HG03196 (cell line): ENCODE results near the gene AURKAIP1.

Source experiments
- ATAC-seq: cut with Tn5 transposase; IDR thresholded peaks from one replicate; pipeline ENCODE4 v1.9.1; 2021; ENCODE audit not compliant: unreplicated experiment

The AURKAIP1 gene

GRCh38 chr1:1335283-1335682 lies 39.7 kb downstream of the AURKAIP1 start:
- ATAC-seq = no peak

GRCh38 chr1:1334835-1335234 lies 40.2 kb downstream of the AURKAIP1 start:
- ATAC-seq = no peak

DNA sequence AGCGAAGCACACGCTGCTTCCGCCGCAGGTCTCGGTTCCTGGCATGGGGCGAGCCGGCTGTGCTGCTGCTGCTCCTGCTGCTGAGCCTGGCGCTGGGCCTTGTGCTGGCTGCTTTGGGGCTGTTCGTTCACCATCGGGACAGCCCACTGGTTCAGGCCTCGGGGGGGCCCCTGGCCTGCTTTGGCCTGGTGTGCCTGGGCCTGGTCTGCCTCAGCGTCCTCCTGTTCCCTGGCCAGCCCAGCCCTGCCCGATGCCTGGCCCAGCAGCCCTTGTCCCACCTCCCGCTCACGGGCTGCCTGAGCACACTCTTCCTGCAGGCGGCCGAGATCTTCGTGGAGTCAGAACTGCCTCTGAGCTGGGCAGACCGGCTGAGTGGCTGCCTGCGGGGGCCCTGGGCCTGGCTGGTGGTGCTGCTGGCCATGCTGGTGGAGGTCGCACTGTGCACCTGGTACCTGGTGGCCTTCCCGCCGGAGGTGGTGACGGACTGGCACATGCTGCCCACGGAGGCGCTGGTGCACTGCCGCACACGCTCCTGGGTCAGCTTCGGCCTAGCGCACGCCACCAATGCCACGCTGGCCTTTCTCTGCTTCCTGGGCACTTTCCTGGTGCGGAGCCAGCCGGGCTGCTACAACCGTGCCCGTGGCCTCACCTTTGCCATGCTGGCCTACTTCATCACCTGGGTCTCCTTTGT lies 41.3 kb downstream of the AURKAIP1 start:
- no peak for ATAC-seq

DNA sequence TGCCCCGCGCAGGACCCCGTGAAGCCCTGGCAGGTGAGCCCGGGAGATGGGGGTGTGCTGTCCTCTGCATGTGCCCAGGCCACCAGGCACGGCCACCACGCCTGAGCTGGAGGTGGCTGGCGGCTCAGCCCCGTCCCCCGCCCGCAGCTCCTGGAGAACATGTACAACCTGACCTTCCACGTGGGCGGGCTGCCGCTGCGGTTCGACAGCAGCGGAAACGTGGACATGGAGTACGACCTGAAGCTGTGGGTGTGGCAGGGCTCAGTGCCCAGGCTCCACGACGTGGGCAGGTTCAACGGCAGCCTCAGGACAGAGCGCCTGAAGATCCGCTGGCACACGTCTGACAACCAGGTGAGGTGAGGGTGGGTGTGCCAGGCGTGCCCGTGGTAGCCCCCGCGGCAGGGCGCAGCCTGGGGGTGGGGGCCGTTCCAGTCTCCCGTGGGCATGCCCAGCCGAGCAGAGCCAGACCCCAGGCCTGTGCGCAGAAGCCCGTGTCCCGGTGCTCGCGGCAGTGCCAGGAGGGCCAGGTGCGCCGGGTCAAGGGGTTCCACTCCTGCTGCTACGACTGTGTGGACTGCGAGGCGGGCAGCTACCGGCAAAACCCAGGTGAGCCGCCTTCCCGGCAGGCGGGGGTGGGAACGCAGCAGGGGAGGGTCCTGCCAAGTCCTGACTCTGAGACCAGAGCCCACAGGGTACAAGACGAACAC lies 42.1 kb downstream of the AURKAIP1 start:
- no peak for ATAC-seq

GRCh38 chr1:1332031-1332755 lies 42.8 kb downstream of the AURKAIP1 start:
- no peak for ATAC-seq

DNA sequence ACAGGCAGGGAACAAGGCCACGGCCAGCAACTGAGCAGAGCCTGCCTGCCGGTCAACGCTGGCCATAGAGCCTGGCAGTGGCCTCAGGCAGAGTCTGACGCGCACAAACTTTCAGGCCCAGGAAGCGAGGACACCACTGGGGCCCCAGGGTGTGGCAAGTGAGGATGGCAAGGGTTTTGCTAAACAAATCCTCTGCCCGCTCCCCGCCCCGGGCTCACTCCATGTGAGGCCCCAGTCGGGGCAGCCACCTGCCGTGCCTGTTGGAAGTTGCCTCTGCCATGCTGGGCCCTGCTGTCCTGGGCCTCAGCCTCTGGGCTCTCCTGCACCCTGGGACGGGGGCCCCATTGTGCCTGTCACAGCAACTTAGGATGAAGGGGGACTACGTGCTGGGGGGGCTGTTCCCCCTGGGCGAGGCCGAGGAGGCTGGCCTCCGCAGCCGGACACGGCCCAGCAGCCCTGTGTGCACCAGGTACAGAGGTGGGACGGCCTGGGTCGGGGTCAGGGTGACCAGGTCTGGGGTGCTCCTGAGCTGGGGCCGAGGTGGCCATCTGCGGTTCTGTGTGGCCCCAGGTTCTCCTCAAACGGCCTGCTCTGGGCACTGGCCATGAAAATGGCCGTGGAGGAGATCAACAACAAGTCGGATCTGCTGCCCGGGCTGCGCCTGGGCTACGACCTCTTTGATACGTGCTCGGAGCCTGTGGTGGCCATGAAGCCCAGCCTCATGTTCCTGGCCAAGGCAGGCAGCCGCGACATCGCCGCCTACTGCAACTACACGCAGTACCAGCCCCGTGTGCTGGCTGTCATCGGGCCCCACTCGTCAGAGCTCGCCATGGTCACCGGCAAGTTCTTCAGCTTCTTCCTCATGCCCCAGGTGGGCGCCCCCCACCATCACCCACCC lies 43.7 kb downstream of the AURKAIP1 start, which contains the start of gene TAS1R3:
TSS of gene TAS1R3 (plus strand) at position 213 of the 898 bp plus-strand sequence. CDS start at position 279, 66 bp downstream.
- no peak for ATAC-seq

- ATAC-seq = no peak
Observed at GRCh38 chr1:1330366-1331067, 44.5 kb downstream of the AURKAIP1 start.

DNA sequence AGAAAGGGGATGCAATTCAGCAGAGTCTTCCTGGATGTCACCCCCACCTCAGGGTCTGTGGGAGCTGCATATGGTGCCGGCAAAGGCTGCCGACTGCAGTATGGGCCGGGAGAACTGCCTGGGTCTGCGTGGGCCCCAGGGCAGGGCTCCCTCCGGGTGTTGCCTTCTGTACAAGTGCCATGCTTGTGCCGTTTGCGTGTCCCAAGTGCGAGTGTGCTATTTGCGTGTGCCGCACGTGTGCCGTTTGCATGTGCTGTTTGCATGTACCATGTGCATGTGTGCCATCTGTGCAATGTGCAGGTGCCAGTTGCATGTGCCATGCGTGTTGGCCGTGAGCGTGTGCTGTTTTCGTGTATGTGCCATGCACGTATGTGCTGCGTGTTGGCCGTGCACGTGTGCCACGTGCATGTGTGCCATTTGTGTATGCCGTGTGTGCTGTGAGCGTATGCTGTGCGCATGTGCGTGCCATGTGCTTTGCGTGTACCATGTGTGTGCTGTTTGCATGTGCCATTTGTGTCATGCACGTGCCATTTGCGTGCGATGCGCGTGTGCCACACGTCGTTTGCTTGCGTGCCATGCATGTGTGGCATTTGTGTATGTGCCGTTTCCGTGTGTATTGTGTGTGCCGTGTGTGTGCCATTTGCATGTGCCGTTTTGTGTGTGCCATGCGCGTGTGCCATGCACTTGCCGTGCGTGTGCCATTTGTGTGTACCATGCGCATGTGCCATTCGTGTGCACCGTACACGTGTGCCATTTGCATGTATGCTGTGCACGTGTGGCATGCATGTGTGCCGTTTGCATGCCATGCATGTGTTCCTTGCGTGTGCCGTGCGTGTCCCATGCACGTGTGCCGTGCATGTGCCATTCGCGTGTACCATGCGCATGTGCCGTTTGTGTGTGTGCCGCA lies 45.5 kb downstream of the AURKAIP1 start:
- no peak for ATAC-seq

DNA sequence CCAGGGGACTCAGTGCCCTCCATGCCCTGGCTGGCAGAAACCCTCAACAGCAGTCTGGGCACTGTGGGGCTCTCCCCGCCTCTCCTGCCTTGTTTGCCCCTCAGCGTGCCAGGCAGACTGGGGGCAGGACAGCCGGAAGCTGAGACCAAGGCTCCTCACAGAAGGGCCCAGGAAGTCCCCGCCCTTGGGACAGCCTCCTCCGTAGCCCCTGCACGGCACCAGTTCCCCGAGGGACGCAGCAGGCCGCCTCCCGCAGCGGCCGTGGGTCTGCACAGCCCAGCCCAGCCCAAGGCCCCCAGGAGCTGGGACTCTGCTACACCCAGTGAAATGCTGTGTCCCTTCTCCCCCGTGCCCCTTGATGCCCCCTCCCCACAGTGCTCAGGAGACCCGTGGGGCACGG lies 46.8 kb downstream of the AURKAIP1 start:
- ATAC-seq = no peak

GRCh38 chr1:1327291-1327690 lies 47.7 kb downstream of the AURKAIP1 start:
- no peak for ATAC-seq

GRCh38 chr1:1326075-1326605 lies 48.9 kb downstream of the AURKAIP1 start:
- no peak for ATAC-seq

DNA sequence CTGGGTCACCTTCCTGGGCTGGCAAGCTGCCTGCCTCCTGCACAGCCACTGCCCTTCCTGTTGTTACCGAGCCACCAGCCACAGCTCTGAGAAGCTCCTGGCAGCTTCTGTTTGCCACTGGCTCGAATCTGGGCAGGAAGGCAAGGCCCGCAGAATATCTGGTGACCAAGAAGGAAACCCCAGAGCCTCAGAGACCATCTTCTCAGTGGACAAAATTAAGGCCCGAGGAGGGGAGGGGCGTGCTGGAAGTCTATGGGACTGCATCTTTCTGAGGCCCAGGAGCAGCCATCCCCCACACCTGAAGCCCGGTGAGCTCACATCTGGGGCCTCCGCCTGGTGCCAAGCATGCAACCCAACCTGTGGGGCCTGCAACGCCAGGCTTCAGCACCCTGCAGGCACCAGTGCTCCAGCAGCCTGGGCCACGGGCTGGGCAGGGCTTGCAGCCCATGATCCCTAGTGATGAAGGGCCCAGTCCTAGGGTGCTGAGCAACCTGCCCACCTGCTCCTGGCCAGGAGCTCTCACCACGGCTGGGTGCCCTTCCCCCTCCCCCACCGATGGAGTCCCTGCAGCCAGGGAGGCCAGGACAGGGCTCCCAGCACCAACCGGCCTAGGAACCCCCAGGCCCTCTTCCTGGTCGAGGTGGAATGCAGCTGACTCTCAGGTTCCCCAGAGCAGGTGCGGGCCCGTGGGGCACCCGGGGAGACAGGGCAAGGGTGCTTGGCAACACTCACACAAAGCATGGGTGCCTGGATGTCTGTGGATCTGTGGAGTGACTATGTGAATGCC lies 49.5 kb downstream of the AURKAIP1 start:
- no peak for ATAC-seq

GRCh38 chr1:1324524-1325287 lies 50.3 kb downstream of the AURKAIP1 start, which contains the start of the genes CPTP and INTS11:
Gene CPTP (plus strand): TSS chr1:1324802. CDS start chr1:1326911, 2,109 bp downstream.
Gene INTS11 (minus strand): TSS chr1:1324660. CDS start chr1:1324608, 52 bp downstream.
- peak; percentile 64 for ATAC-seq

DNA sequence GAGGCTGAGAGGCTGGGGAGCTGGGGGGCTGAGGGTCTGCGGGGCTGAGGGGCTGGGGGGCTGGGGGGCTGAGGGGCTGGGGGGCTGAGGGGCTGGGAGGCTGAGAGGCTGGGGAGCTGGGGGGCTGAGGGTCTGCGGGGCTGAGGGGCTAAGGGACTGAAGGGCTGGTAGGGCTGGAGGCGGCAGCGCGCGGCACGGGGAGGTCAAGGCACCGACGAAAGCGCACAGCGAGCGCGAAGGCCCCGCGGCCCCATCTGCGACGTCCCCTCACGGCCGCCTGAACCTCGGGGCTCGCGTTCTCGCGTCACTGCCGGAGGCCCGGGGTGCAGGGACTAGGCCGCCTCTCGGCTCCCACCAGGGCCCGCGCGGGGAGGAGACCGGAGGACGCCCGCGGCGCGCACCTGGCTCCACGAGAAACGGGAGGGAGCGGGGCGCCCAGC lies 50.9 kb downstream of the AURKAIP1 start:
- peak; percentile 21 for ATAC-seq
